Activated CD4-positive, alpha-beta T cell treated with anti-CD3 and anti-CD28 coated beads for 24 hours (primary cell): ENCODE measurements around the gene HSDL2.
"Not testable (repeated sequence)": the region's sequence is repeated elsewhere in the genome, so short reads cannot be mapped to it uniquely, and the experiment has no call there.

Experiments
- DNase-seq, 2 donors: peaks; one replicate each; pipeline ENCODE4 v3.0.0-alpha.2; 2020; ENCODE audit warnings: low read depth in 2 of 2

The HSDL2 gene

DNA sequence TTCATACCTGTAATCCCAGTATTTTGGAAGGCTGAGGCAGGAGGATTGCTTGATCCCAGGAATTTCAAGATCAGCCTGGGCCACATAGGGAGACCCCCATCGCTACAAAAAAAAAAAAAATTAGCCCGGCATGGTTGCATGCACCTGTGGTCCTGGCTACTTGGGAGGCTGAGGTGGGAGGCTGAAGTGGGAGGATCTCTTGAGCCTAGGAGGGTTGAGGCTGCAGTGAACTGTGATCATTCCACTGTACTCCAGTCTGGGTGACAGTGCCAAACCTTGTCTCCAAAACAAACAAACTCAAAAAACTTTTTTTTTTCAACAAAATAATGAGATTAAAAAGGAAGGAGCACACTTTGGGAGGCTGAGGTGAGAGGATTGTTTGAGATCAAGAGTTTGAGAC, 120.9 kb downstream of the HSDL2 start:
- DNase-seq: no peak

DNA sequence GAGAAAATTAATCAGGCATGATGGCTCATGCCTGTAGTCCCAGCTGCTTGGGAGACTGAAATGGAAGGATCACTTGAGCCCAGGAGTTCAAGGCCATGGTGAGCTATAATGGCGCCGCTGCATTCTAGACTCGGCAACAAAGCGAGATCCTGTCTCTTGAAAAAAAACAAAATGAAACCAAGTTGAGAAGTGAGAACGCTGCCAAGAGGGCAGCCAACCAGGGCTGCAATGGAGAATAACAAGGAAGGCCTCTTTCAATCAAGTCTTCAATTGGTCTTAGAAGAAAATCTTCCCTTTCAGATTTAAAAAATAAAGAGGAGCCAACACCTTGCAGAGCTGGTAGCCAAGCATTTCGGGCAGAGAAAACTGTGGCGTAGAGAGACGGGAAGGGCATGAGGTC, 121.4 kb downstream of the HSDL2 start:
- DNase-seq: no peak

DNA sequence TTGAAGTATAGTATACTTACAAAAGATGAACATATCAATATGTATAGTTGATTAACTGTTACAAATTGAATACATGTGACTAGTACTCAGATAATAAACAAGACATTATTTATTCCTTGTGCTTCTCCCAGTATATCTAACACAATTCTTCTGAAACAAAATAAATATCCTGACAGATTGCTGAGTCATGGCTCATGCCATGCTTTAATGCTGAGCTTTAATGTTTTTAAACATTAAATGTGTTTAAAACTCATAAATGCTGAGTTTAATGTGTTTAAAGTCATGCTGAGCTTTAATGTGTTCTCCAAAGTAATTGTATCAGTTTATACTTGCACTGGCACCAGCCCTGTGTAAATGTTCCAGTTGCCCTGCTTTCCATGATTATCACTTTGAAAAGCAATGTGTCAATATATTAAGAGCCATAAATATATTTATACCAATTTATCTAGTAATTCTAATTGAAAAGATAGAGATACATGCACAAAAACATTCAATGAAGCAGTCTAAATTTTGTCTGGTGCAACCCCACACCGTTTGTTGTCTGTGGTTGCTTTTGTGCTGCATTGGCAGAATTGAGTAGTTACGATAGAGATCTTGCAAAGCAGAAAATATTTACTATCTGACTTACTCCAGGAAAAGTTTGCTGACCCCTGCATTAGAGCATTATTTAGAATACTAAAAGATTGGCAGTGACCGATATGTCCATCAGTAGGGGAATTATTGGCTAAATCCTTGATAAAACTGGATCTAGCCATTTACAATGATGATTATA, 122.5 kb downstream of the HSDL2 start:
- no peak for DNase-seq

DNA sequence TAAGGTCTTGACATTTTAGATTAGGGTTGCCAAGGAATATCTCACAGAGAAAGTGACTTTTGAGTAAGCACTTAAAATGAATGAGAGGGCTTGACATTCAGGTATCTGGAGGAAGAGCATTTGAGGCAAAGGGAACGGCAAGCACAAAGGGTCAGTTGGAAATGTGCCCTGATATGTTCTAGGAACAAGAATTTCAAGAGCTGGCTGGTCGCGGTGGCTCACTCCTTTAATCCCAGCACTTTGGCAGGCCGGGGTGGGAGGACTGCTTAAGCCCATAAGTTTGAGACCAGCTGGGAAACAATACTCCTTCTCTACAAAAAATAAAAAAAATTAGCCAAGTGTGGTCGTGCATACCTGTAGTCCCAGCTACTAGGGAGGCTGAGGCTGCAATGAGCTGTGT, 123.3 kb downstream of the HSDL2 start:
- DNase-seq: no peak

DNA sequence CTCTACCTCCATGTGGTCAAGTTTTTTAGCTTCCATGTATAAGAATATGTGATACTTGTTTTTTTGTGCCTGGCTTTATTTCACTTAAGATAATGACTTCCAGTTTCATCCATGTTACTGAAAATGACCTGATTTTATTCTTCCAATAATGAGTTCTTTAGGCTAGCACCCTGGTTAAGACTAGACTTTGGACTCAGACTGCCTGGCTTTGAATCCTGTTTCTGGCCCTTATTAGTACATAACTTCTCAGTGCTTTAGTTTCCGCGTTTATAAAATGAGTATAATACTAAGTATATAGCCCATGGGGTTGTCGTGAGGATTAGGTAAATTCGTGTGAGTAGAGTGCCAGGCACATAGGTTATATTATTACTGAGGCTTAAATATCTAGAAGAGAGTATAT, 125.2 kb downstream of the HSDL2 start:
- no peak for DNase-seq

DNA sequence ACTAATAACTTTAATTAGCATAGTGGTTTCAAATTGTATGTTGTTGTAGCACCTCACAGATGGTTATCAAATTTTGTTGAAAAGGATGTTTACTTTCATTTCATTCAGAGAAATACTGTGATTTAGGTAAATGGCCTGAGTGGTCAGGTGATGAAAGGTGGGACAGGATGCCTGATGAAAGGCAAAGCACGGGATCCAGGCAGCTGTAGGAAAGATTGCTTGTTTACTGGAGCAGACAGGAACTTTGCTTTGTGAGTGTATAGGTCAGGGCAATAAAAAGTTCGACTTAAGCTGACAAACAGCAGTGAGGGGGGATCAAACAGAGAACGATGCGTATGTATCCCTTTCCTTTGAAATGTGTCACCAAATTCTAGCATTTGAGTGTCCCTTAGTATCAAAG, 125.7 kb downstream of the HSDL2 start:
- no peak for DNase-seq

DNA sequence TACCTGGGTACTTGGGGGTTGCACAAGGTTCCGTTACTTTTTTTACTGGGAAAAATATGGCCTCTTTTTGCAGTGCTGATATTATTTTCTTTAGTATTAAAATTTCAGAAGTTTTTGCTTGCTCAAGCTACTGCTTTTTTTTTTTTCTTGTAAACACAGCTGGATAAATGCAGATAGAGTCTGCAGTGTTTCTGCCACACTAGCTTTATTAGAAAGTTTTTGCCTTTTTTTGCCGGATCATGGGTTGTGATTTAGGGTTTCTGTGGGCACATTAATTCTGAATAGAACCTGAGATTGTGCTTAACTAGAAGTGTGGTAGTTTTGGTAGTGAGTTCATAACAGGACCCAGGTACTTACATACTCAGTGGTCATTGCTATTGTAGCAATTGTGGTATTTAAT, 126.7 kb downstream of the HSDL2 start:
- DNase-seq: no peak

DNA sequence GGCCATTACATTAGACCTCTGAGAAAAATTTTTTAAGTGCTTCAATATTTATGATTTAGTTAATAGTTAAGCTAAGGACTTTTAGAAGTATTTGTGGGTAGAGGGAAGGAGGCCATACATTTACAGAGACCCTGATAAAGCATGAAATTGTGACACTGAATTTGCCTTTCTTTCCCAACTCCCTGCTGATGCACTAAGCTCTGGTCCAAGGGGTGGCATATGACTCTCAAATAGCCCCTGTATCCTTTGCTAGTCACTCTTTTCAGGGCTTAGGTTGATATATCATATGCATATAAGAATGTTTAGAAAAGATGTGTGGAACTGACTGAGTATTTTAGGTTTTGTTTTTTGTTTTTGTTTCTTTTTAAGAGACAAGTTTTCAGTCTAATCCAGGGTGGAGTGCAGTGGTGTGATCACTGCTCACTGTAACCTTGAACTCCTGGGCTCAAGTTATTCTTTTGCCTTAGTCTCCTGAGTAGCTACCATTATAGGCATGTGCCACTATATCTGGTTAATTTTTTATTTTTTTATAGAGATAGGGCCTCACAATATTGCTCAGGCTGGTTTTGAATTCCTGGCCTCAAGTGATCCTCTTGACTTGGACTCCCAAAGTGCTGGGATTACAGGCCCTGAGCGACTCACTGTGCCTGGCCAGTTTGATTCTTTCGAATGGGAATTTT, 127.2 kb downstream of the HSDL2 start:
- no peak for DNase-seq

DNA sequence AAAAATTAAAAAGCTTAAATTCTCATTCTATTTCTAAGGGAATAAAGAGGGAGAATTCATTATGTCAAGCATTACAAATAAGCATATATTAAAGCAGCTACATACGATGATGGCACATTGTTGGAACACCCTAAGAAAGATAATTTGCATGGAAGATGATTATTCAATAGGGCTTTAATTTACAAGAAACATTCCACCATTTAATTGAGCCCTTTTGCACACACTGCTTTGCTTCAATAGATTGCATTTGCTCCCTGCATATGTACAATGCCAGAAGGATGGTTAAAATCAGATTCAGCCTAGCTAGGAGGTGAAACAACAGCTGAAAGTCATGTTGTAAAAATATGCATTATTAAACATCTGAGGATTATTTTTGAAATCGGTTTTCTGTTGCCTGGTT, 128.5 kb downstream of the HSDL2 start:
- DNase-seq: no peak

DNA sequence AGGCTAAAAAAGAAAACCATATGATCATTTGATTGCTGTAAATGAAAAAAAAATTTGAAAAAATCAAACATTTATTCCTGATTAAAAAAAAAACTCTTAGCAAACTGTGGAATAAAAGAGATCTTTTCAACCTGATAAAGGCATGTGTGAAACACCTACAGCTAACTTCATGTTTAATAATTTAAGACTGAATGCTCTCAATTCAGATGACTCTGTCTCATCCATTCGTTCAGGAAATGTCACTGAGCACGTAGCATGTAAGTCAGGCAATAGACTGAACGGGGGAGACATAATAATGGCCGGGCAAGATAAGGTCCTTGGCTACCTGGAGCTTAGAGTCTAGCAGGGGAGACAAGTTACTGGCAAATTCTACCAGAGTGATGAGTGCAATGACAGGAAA, 132.5 kb downstream of the HSDL2 start:
- DNase-seq: not testable (repeated sequence)

DNA sequence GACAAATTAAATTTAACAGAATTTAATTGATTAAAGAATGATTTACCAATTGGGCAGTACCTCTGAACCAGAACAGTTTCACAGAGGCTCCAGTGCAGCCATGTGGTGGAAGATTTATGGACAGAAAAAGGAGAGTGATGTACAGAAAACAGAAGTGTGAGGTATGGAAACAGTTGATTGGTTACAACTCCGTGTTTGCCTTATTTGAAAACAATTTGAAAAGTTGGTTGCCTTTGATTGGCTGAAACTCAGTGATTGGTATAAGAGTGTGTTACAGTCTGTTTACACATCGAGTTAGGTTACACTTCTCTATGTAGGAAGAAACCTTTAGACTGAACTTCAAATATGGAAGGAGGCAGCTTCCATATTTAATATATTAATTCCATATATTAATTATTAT, 136.9 kb downstream of the HSDL2 start:
- DNase-seq: no peak

DNA sequence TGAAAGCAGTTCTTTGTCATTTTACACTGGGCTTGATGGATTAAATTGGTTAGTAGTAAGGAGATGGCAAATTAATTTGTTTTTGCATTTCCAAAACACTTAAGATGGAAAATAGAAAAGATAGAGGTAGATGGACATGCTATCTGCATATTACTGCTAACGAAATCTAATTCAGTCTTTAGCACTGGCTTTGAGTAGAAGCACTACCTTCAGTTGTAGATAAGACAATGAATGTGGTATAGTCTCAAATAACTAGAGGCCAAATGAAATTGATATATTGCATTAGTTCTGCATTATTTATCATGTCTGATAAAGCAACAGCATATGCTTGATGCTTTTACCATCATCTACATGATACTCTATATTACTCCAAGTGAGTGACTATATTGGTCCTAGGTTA, 140.2 kb downstream of the HSDL2 start:
- DNase-seq: no peak

DNA sequence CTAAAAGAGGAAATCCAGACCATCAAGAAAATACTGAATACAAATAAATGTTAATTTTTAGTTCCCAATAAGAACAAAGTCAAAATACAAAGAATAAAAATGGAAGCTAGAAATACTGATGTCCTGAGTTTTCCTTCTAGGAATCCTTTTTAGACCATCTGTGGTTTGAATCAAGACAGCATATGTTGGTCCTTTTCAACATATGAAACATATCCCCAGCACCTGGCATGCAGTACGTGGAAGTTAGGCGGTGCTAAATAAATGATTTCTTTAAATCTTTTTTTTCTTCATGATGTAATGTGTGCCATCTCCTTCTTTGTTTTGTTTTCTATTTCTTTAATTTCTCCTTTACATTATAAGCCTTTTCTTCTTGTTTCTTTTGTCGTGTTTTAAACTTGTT, 140.7 kb downstream of the HSDL2 start:
- DNase-seq: no peak
